Skeletal muscle cell (primary cell): ENCODE data around the gene ABCC11.
"Not testable (repeated sequence)": the region's sequence is repeated elsewhere in the genome, so short reads cannot be mapped to it uniquely, and the experiment has no call there.

Experiments used
- DNase-seq: peaks from one replicate; pipeline ENCODE4 v3.0.0-alpha.2; 2010; ENCODE audit warnings: low read depth
- H3K4me3 ChIP-seq: 2 replicates; pipeline ENCODE4 v1.5.1; 2011; ENCODE audit warnings: low read depth, mild to moderate bottlenecking, control low read depth, low read length, moderate library complexity

ABCC11 gene

GRCh38 chr16:48210747-48211146 is 36.6 kb downstream of the ABCC11 start:
- no peak for DNase-seq
- no peak overlapping the region for H3K4me3 ChIP-seq

- no peak for DNase-seq
- H3K4me3 ChIP-seq = no peak overlapping the region
Observed at GRCh38 chr16:48206594-48207242, 40.6 kb downstream of the ABCC11 start.

- DNase-seq = no peak
- H3K4me3 ChIP-seq = no peak overlapping the region
Observed at GRCh38 chr16:48204825-48205151, 42.6 kb downstream of the ABCC11 start.

GRCh38 chr16:48203974-48204824 is 43.1 kb downstream of the ABCC11 start:
- no peak for DNase-seq

GRCh38 chr16:48201515-48202201 is 45.7 kb downstream of the ABCC11 start:
- no peak for DNase-seq
- no peak overlapping the region for H3K4me3 ChIP-seq

More at GRCh38 chr16:48203974-48204824, 43.1 kb downstream of the ABCC11 start:
- H3K4me3 ChIP-seq = no peak overlapping the region

GRCh38 chr16:48197294-48197693 is 50.0 kb downstream of the ABCC11 start:
- DNase-seq = no peak
- no peak overlapping the region for H3K4me3 ChIP-seq

GRCh38 chr16:48194828-48195556 is 52.3 kb downstream of the ABCC11 start:
- no peak overlapping the region for H3K4me3 ChIP-seq
- peak; percentile 53 for DNase-seq

GRCh38 chr16:48193846-48194245 is 53.5 kb downstream of the ABCC11 start:
- H3K4me3 ChIP-seq = no peak overlapping the region
- DNase-seq = no peak

GRCh38 chr16:48188449-48189102 is 58.8 kb downstream of the ABCC11 start:
- DNase-seq = no peak
- H3K4me3 ChIP-seq = no peak overlapping the region

GRCh38 chr16:48187779-48188178 is 59.6 kb downstream of the ABCC11 start:
- DNase-seq = no peak
- no peak overlapping the region for H3K4me3 ChIP-seq

GRCh38 chr16:48184681-48185080 is 62.7 kb downstream of the ABCC11 start:
- H3K4me3 ChIP-seq = no peak overlapping the region
- DNase-seq = no peak

- DNase-seq = no peak
- H3K4me3 ChIP-seq = no peak overlapping the region
Observed at GRCh38 chr16:48182979-48183537, 64.3 kb downstream of the ABCC11 start.

GRCh38 chr16:48181746-48182520 is 65.4 kb downstream of the ABCC11 start:
- not testable (repeated sequence) for DNase-seq, H3K4me3 ChIP-seq

GRCh38 chr16:48180868-48181480 is 66.4 kb downstream of the ABCC11 start:
- DNase-seq = no peak
- no peak overlapping the region for H3K4me3 ChIP-seq

- no peak overlapping the region for H3K4me3 ChIP-seq
- DNase-seq = no peak
Observed at GRCh38 chr16:48176635-48177408, 70.5 kb downstream of the ABCC11 start.

- DNase-seq = no peak
- no peak overlapping the region for H3K4me3 ChIP-seq
Observed at GRCh38 chr16:48173889-48174288, 73.5 kb downstream of the ABCC11 start.

- DNase-seq = no peak
- no peak overlapping the region for H3K4me3 ChIP-seq
Observed at GRCh38 chr16:48172682-48173081, 74.7 kb downstream of the ABCC11 start.
